HepG2 (cell line): ENCODE data around the gene IRF2BPL. TPM values are rescaled to one million over a fixed set of nuclear protein-coding genes. Genes with fewer than 3 reads are reported as not detected.

Source experiments
- ATF7-NPFF ChIP-seq: sonication (generic); formaldehyde crosslinking; IDR thresholded peaks from 2 replicates; pipeline ENCODE4 v1.8.1; 2023; ENCODE audit warnings: mild to moderate bottlenecking, low read depth, missing genetic modification reagents, moderate library complexity
- BRD4 ChIP-seq: sonication (generic); formaldehyde crosslinking; IDR thresholded peaks from 2 replicates; pipeline ENCODE4 v1.4.0; 2020; ENCODE audit warnings: missing genetic modification reagents
- FOSL1 ChIP-seq: sonication (generic); formaldehyde crosslinking; IDR thresholded peaks from 2 replicates; pipeline ENCODE4 v1.9.0; 2021; ENCODE audit warnings: missing genetic modification reagents, borderline replicate concordance
- HHEX ChIP-seq: IDR thresholded peaks from 2 replicates; pipeline ENCODE4 v1.6.1; 2016; ENCODE audit warnings: control low read depth
- NCOA2 ChIP-seq: sonication (generic); formaldehyde crosslinking; IDR thresholded peaks from 2 replicates; pipeline ENCODE4 v1.8.0; 2022; ENCODE audit warnings: inconsistent platforms
- NFKBIZ ChIP-seq: IDR thresholded peaks from 2 replicates; pipeline ENCODE4 v1.6.1; 2018; ENCODE audit warnings: missing genetic modification reagents, missing compliant biosample characterization
- NR2F6 ChIP-seq, 2 experiments: IDR thresholded peaks; 2 replicates each; pipeline ENCODE4 v1.6.1; 2016; ENCODE audit warnings: antibody characterized with exemption in 1 of 2, mild to moderate bottlenecking in 1 of 2
- PCBP1 ChIP-seq: fragments of 200-400 bp; formaldehyde crosslinking; IDR thresholded peaks from 2 replicates; pipeline ENCODE4 v1.6.1; 2017; ENCODE audit warnings: mild to moderate bottlenecking, low read depth, low read length, borderline replicate concordance
- PHF21A ChIP-seq: sonication (generic); formaldehyde crosslinking; IDR thresholded peaks from 2 replicates; pipeline ENCODE4 v1.5.0; 2020; ENCODE audit warnings: mild to moderate bottlenecking, missing genetic modification reagents
- RARA ChIP-seq: IDR thresholded peaks from 2 replicates; pipeline ENCODE4 v1.6.1; 2016; ENCODE audit warnings: missing genetic modification reagents, missing compliant biosample characterization
- SIN3A ChIP-seq: IDR thresholded peaks from 2 replicates; pipeline ENCODE4 v1.6.1; 2011; ENCODE audit warnings: low read depth, mild to moderate bottlenecking, control low read depth, low read length, borderline replicate concordance
- SMAD1 ChIP-seq: sonication (generic); formaldehyde crosslinking; IDR thresholded peaks from 2 replicates; pipeline ENCODE4 v1.4.0; 2020; ENCODE audit warnings: missing genetic modification reagents, low read depth, mild to moderate bottlenecking, borderline replicate concordance
- SOX6 ChIP-seq, 2 experiments: fragments of 450-650 bp in 1 of 2; sonication (generic) in 1 of 2; formaldehyde crosslinking in 1 of 2; IDR thresholded peaks; 2 replicates each; pipeline versions ENCODE4 v1.4.0 to v1.6.1; 2017 to 2020; ENCODE audit warnings: antibody characterized with exemption in 1 of 2, mild to moderate bottlenecking in 1 of 2, missing genetic modification reagents in 1 of 2
- TRAFD1 ChIP-seq: sonication (generic); formaldehyde crosslinking; IDR thresholded peaks from 2 replicates; pipeline ENCODE4 v1.5.1; 2020; ENCODE audit warnings: missing genetic modification reagents, mild to moderate bottlenecking, borderline replicate concordance
- ZNF143 ChIP-seq: sonication (generic); formaldehyde crosslinking; IDR thresholded peaks from 2 replicates; pipeline ENCODE4 v1.4.0; 2020; ENCODE audit warnings: missing genetic modification reagents
- polyA plus RNA-seq, 8 experiments: library from polyadenylated mRNA; depleted of rRNA in 3 of 8; stranded (reverse) in 7 of 8; unstranded in 1 of 8; fragments of >200 nt; fragmentation: Illumina TruSeq in 4 of 8; extraction: Trizol in 4 of 8; gene quantifications; 2 replicates each; pipeline versions ENCODE4 v1.2.1 to v1.2.3, GENCODE V29; 2011 to 2016; ENCODE audit warnings: low read depth in 4 of 8, missing spikeins in 1 of 8, mixed read lengths in 1 of 8; ENCODE audit not compliant: insufficient read depth in 1 of 8
- total RNA-seq, 5 experiments: library from RNA; depleted of rRNA; stranded (reverse); fragments of >200 nt; fragmentation: Illumina TruSeq; extraction: Trizol; gene quantifications; 2 replicates each; pipeline ENCODE4 v1.2.3, GENCODE V29; 2016; ENCODE audit warnings: low read depth in 1 of 5
- TF ChIP-seq, protein P1 (sequence below): sonication (generic); formaldehyde crosslinking; IDR thresholded peaks from 2 replicates; pipeline ENCODE4 v1.9.0; 2021; ENCODE audit warnings: missing genetic modification reagents, borderline replicate concordance
- TF ChIP-seq, protein P2 (sequence below): sonication (generic); formaldehyde crosslinking; IDR thresholded peaks from 2 replicates; pipeline ENCODE4 v1.5.1; 2020; ENCODE audit warnings: mild to moderate bottlenecking, missing genetic modification reagents, borderline replicate concordance
- TF ChIP-seq, protein P3 (sequence below): sonication (generic); formaldehyde crosslinking; IDR thresholded peaks from 2 replicates; pipeline ENCODE4 v1.4.0; 2020; ENCODE audit warnings: missing genetic modification reagents

IRF2BPL gene
- total and polyA plus RNA-seq, 2 of the 13 experiments (the other 11 are each of a cell fraction or from before 2014, with no cell fraction given) = 6.6 to 8.4 TPM

GRCh38 chr14:77044783-77045237 lies 16.3 kb upstream of the IRF2BPL start (continued):
- TF ChIP-seq ATF7-NPFF (CRISPR knock-in tag) = no peak
- TF ChIP-seq NCOA2 = peak; percentile 59
- TF ChIP-seq TRAFD1 (CRISPR knock-in tag) = no peak
- no peak for TF ChIP-seq PCBP1
- TF ChIP-seq NR2F6 (IDR thresholded peaks at IDR 0.05) = peak; percentile 56
- TF ChIP-seq NR2F6 (CRISPR knock-in tag; IDR thresholded peaks at IDR 0.05) = peak; percentile 75
- no peak for TF ChIP-seq NFKBIZ (CRISPR knock-in tag)
- no peak for TF ChIP-seq FOSL1 (CRISPR knock-in tag)
- TF ChIP-seq RARA (CRISPR knock-in tag) = peak; percentile 63; the same call in 1 of the 2 replicates
- TF ChIP-seq ZNF143 (CRISPR knock-in tag) = no peak
- no peak for TF ChIP-seq SMAD1 (CRISPR knock-in tag)
- TF ChIP-seq SOX6 (IDR thresholded peaks at IDR 0.05) = no peak
- peak; percentile 60 for TF ChIP-seq SOX6 (CRISPR knock-in tag; IDR thresholded peaks at IDR 0.05)
- TF ChIP-seq, protein P1, sequence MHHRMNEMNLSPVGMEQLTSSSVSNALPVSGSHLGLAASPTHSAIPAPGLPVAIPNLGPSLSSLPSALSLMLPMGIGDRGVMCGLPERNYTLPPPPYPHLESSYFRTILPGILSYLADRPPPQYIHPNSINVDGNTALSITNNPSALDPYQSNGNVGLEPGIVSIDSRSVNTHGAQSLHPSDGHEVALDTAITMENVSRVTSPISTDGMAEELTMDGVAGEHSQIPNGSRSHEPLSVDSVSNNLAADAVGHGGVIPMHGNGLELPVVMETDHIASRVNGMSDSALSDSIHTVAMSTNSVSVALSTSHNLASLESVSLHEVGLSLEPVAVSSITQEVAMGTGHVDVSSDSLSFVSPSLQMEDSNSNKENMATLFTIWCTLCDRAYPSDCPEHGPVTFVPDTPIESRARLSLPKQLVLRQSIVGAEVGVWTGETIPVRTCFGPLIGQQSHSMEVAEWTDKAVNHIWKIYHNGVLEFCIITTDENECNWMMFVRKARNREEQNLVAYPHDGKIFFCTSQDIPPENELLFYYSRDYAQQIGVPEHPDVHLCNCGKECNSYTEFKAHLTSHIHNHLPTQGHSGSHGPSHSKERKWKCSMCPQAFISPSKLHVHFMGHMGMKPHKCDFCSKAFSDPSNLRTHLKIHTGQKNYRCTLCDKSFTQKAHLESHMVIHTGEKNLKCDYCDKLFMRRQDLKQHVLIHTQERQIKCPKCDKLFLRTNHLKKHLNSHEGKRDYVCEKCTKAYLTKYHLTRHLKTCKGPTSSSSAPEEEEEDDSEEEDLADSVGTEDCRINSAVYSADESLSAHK = no peak
- no peak for TF ChIP-seq BRD4 (CRISPR knock-in tag)
- 0 out of 2 replicates have a peak, but pooled peaks have one; percentile 58 for TF ChIP-seq PHF21A (CRISPR knock-in tag)
- TF ChIP-seq, protein P2, sequence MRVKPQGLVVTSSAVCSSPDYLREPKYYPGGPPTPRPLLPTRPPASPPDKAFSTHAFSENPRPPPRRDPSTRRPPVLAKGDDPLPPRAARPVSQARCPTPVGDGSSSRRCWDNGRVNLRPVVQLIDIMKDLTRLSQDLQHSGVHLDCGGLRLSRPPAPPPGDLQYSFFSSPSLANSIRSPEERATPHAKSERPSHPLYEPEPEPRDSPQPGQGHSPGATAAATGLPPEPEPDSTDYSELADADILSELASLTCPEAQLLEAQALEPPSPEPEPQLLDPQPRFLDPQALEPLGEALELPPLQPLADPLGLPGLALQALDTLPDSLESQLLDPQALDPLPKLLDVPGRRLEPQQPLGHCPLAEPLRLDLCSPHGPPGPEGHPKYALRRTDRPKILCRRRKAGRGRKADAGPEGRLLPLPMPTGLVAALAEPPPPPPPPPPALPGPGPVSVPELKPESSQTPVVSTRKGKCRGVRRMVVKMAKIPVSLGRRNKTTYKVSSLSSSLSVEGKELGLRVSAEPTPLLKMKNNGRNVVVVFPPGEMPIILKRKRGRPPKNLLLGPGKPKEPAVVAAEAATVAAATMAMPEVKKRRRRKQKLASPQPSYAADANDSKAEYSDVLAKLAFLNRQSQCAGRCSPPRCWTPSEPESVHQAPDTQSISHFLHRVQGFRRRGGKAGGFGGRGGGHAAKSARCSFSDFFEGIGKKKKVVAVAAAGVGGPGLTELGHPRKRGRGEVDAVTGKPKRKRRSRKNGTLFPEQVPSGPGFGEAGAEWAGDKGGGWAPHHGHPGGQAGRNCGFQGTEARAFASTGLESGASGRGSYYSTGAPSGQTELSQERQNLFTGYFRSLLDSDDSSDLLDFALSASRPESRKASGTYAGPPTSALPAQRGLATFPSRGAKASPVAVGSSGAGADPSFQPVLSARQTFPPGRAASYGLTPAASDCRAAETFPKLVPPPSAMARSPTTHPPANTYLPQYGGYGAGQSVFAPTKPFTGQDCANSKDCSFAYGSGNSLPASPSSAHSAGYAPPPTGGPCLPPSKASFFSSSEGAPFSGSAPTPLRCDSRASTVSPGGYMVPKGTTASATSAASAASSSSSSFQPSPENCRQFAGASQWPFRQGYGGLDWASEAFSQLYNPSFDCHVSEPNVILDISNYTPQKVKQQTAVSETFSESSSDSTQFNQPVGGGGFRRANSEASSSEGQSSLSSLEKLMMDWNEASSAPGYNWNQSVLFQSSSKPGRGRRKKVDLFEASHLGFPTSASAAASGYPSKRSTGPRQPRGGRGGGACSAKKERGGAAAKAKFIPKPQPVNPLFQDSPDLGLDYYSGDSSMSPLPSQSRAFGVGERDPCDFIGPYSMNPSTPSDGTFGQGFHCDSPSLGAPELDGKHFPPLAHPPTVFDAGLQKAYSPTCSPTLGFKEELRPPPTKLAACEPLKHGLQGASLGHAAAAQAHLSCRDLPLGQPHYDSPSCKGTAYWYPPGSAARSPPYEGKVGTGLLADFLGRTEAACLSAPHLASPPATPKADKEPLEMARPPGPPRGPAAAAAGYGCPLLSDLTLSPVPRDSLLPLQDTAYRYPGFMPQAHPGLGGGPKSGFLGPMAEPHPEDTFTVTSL (CRISPR knock-in tag) = no peak
- TF ChIP-seq HHEX (CRISPR knock-in tag) = no peak
- no peak for TF ChIP-seq SIN3A
- TF ChIP-seq, protein P3, sequence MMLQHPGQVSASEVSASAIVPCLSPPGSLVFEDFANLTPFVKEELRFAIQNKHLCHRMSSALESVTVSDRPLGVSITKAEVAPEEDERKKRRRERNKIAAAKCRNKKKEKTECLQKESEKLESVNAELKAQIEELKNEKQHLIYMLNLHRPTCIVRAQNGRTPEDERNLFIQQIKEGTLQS (CRISPR knock-in tag) = 0 out of 2 replicates have a peak, but pooled peaks have one; percentile 52
